ENCODE measurements around the gene PSAP.

DNA sequence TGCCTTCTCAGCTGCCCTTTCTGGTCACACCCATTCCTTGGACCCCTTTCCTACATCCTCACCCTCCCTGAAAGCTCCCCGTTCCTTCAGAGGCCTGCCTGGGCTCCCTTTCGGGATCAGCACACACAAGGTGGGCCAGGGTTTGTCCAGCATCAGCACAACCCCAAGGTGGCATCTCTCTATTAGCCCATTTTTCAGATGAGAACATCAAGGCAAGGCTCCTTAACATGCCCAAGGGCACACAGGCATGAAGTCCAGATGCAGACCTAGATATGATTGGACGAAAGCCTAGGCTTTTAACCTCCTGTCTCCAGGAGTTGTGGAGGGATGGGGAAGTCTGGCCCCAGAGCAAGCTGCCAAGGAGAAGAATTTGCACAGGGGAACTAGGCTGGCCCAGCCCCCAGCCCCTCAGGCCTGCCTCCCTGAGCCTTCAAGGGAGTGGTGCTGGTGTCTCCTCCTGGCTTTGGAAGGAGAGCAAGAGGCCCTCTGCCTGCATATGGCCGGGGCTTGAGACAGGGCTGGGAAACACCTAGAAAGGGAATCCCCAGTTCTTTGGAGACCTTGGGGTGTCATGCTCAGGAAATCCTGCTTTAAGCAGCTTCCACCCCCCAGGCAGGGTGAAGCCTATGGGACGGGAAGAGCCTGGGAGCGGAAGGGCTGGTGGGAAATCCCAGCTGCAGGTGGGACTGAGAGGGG lies 68.7 kb downstream of the PSAP start:
- TF ChIP-seq, protein P1, sequence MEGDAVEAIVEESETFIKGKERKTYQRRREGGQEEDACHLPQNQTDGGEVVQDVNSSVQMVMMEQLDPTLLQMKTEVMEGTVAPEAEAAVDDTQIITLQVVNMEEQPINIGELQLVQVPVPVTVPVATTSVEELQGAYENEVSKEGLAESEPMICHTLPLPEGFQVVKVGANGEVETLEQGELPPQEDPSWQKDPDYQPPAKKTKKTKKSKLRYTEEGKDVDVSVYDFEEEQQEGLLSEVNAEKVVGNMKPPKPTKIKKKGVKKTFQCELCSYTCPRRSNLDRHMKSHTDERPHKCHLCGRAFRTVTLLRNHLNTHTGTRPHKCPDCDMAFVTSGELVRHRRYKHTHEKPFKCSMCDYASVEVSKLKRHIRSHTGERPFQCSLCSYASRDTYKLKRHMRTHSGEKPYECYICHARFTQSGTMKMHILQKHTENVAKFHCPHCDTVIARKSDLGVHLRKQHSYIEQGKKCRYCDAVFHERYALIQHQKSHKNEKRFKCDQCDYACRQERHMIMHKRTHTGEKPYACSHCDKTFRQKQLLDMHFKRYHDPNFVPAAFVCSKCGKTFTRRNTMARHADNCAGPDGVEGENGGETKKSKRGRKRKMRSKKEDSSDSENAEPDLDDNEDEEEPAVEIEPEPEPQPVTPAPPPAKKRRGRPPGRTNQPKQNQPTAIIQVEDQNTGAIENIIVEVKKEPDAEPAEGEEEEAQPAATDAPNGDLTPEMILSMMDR (IDR thresholded peaks at IDR 0.05 in 8 of 11, conservative IDR thresholded peaks at IDR 0.05 in 3 of 11): no peak
- no peak for TF ChIP-seq POLR2A (IDR thresholded peaks at IDR 0.05)

Measured in spleen (tissue), 7 donors.